Cardiac fibroblast (primary cell): ENCODE data around the gene EXOSC9.

Source experiments
- DNase-seq, 2 donors: peaks; one replicate each; pipeline versions ENCODE4 v3.0.0 to v3.0.0-alpha.2; 2010; ENCODE audit warnings: low read depth in 2 of 2
- H3K4me3 ChIP-seq, 2 donors: replicated peaks in 1 of 2; 1 replicate in 1 of 2; 2 replicates in 1 of 2; pipeline ENCODE4 v1.5.1; 2011; ENCODE audit warnings: low read depth in 2 of 2, low read length in 2 of 2, mild to moderate bottlenecking in 2 of 2, moderate library complexity in 1 of 2
- TF ChIP-seq, protein P1 (sequence below): IDR thresholded peaks from one replicate; pipeline ENCODE4 v1.5.1; 2011; ENCODE audit warnings: low read depth, mild to moderate bottlenecking, low read length, inconsistent platforms

EXOSC9 gene

DNA sequence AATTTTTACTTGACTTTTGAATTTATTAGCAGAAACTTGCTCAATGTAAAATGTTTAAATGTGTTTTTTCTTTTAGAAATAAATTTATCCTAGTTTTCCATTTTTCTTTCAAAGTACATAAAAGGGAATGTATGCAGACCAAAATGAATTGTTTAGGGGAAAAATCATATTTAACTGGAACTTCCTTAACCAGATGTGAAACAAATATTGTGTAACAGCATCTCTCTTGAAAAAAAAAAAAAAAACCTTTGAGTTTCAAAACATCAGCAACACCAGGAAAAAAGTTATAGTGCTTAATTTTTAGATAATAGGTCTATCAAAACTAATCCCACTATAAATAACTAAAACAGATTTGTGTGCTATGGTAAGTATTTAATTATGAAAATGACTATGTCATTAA is 37.0 kb downstream of the EXOSC9 start:
- no peak for DNase-seq
- no peak overlapping the region for H3K4me3 ChIP-seq

DNA sequence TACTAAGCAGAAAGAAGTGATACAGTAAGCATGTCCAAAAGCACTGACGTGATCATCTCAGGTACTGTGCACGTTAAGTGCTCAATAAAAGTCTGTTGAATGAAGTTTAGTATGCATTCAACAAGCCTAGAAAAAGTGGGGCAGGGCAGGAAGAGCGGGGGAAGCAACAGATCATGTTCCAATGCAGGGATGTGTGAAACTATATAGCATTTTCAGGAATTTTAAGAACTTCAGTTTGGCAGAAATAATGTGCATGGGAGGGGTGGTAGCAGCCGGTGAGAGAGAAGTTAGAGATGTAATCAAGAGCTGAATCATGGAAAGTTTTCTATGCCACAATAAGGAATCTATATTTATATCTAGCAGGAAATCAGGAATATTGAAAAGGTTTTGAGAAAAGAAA is 41.7 kb downstream of the EXOSC9 start:
- TF ChIP-seq, protein P1, sequence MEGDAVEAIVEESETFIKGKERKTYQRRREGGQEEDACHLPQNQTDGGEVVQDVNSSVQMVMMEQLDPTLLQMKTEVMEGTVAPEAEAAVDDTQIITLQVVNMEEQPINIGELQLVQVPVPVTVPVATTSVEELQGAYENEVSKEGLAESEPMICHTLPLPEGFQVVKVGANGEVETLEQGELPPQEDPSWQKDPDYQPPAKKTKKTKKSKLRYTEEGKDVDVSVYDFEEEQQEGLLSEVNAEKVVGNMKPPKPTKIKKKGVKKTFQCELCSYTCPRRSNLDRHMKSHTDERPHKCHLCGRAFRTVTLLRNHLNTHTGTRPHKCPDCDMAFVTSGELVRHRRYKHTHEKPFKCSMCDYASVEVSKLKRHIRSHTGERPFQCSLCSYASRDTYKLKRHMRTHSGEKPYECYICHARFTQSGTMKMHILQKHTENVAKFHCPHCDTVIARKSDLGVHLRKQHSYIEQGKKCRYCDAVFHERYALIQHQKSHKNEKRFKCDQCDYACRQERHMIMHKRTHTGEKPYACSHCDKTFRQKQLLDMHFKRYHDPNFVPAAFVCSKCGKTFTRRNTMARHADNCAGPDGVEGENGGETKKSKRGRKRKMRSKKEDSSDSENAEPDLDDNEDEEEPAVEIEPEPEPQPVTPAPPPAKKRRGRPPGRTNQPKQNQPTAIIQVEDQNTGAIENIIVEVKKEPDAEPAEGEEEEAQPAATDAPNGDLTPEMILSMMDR = no peak
- no peak for DNase-seq
- no peak overlapping the region for H3K4me3 ChIP-seq

More for the DNA sequence above, 37.0 kb downstream of the EXOSC9 start:
- TF ChIP-seq, protein P1 = no peak

DNA sequence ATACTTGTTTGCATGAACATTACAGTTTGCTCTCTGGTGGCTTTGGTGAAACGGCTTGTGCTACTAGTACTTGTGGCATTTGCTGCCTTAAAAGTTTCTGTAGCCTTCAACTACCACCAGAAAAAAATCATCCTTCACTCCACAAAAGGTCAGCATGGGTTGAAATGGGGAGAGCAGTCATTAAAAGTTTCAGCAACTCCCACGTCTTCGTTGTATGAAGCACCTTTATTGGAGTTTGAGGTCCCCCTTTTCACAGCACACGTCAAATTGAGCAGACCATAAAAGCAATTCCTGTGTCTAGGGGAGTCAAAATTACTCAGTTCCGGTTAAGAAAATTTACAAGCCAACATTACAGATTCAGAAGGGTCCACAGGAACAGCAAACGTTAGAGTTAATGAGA is 45.5 kb downstream of the EXOSC9 start:
- no peak overlapping the region for H3K4me3 ChIP-seq
- DNase-seq = no peak
- TF ChIP-seq, protein P1 = no peak

DNA sequence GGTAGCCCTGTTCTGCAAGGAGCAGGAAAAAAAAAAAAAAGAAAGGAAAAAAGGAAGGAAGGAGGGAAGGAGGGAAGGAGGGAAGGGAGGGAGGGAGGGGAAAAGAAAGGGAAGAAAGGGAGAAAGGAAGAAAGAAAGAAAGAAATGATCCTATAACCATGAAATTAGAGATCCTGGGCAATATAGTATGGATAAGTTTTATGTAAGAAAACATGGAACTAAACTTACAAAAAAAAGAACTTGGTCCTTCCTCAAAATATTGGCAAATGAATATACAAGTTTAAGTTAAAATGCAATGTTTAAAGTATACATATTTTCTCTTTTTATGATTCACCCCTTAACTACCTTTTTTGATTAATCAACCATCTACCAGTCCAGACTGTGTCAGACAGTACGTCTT is 50.2 kb downstream of the EXOSC9 start:
- DNase-seq = no peak
- TF ChIP-seq, protein P1 = no peak

DNA sequence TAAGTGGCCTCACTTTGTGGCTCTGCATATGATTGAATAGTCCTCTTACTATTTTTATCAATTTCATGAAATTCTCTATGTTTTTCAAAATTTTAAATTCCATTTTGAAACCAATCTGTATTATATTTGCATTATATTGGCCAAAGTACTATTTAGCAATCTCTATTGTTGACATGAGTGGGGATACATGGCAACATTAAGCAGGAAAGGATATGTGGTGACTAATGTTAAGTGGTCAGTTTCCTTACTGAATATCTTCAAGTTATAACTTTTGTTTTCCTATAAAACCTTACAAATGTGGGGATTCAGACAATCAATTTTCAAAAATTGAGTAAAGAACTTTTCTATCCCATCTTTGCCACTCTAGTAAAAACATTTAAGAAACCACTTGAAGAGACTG is 59.0 kb downstream of the EXOSC9 start:
- H3K4me3 ChIP-seq = no peak overlapping the region
- TF ChIP-seq, protein P1 = no peak
- peak; percentile 10 to 31 for DNase-seq

More for the DNA sequence above, 50.2 kb downstream of the EXOSC9 start:
- no peak overlapping the region for H3K4me3 ChIP-seq

DNA sequence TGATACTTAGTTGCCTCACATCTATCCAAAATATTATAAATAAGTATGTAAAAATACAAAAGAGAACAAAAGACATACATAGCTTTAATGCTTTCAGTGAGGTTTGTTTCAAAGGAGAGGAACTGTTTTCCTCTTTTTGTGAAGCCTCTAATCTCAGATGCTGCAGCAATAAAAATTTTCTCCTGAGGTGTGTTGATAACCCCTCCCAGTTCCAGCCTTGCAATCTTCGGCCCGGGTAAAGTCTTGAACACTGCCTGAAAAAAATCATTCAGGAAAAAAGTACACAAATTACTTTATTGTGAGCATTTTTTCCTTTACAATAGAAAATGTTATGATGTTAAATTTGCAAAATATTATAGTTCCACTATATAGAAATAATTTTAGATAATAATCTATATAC is 60.3 kb downstream of the EXOSC9 start:
- no peak overlapping the region for H3K4me3 ChIP-seq
- TF ChIP-seq, protein P1 = no peak
- DNase-seq = no peak

DNA sequence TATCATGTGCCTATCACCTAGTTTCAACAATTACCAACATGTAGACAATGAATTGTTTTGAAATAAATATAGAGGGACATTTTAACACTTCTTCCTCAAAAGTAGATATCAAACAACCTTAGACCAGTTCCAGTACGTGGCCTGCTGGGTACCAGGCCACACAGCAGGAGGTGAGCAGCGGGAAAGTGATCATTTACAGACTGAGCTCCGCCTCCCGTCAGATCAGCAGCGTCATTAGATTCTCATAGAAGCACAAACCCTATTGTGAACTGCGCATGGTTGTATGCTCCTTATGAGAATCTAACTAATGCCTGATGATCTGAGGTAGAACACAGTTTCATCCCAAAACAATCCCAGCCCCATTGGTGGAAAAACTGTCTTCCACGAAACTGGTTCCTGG is 62.7 kb downstream of the EXOSC9 start:
- TF ChIP-seq, protein P1 = no peak
- DNase-seq = no peak
- no peak overlapping the region for H3K4me3 ChIP-seq
